CD14-positive monocyte (primary cell): ENCODE measurements around the gene CCDC159. TPM values are rescaled to one million over a fixed set of nuclear protein-coding genes. Genes with fewer than 3 reads are reported as not detected.
A peak's percentile ranks its signal among the peaks of the same experiment; 100 is the strongest.

Source experiments
- DNase-seq, 3 donors: peaks; one replicate each; pipeline ENCODE4 v3.0.0-alpha.2; 2011 to 2022
- H2AFZ ChIP-seq: 2 replicates; pipeline ENCODE4 v1.6.0; 2012; ENCODE audit warnings: mild to moderate bottlenecking, low read depth, low read length, inconsistent platforms; ENCODE audit not compliant: insufficient read depth, poor library complexity, severe bottlenecking
- H3K27ac ChIP-seq, 2 donors: 1 replicate in 1 of 2; 2 replicates in 1 of 2; pipeline ENCODE4 v1.5.1; 2012 to 2013; ENCODE audit warnings: low read length in 2 of 2, control low read depth in 1 of 2, inconsistent platforms in 1 of 2, low read depth in 1 of 2, mild to moderate bottlenecking in 1 of 2
- H3K27me3 ChIP-seq, 2 donors: one replicate each; pipeline versions ENCODE4 v1.6.0 to v1.6.1; 2011 to 2013; ENCODE audit warnings: low read length in 2 of 2; ENCODE audit not compliant: control insufficient read depth in 2 of 2, insufficient read depth in 2 of 2
- H3K36me3 ChIP-seq, 2 donors: replicated peaks in 1 of 2; 1 replicate in 1 of 2; 2 replicates in 1 of 2; pipeline versions ENCODE4 v1.5.1 to v1.6.1; 2012 to 2013; ENCODE audit warnings: low read length in 2 of 2, control low read depth in 1 of 2, inconsistent platforms in 1 of 2, mild to moderate bottlenecking in 1 of 2; ENCODE audit not compliant: insufficient read depth in 2 of 2, control insufficient read depth in 1 of 2
- H3K4me1 ChIP-seq, 2 donors: 1 replicate in 1 of 2; 2 replicates in 1 of 2; pipeline versions ENCODE4 v1.5.1 to v1.6.1; 2012 to 2013; ENCODE audit warnings: low read length in 2 of 2, control low read depth in 1 of 2, inconsistent platforms in 1 of 2, mild to moderate bottlenecking in 1 of 2, moderate library complexity in 1 of 2; ENCODE audit not compliant: insufficient read depth in 2 of 2, control insufficient read depth in 1 of 2
- H3K4me2 ChIP-seq: replicated peaks from 2 replicates; pipeline ENCODE3; 2012; ENCODE audit warnings: low read length, moderate library complexity, mild to moderate bottlenecking; ENCODE audit not compliant: poor library complexity, severe bottlenecking; ENCODE audit errors: extremely low read depth
- H3K4me3 ChIP-seq, 3 experiments: fragments of 200-600 bp in 1 of 3; sonication (generic) in 1 of 3; replicated peaks in 1 of 3; 1 replicate in 2 of 3; 2 replicates in 1 of 3; pipeline ENCODE4 v1.5.1; 2011 to 2013; ENCODE audit warnings: low read length in 3 of 3, mild to moderate bottlenecking in 3 of 3, control low read depth in 2 of 3, low read depth in 2 of 3, inconsistent platforms in 1 of 3, moderate library complexity in 1 of 3
- H3K79me2 ChIP-seq: 2 replicates; pipeline ENCODE4 v1.6.0; 2012; ENCODE audit warnings: mild to moderate bottlenecking, control low read depth, inconsistent platforms, low read length, moderate library complexity; ENCODE audit not compliant: insufficient read depth
- H3K9ac ChIP-seq: 2 replicates; pipeline ENCODE4 v1.6.0; 2017; ENCODE audit warnings: low read length, mild to moderate bottlenecking; ENCODE audit not compliant: insufficient read depth, poor library complexity, severe bottlenecking
- H3K9me3 ChIP-seq, 2 donors: replicated peaks in 1 of 2; 1 replicate in 1 of 2; 2 replicates in 1 of 2; pipeline versions ENCODE4 v1.5.1 to v1.6.1; 2012 to 2013; ENCODE audit warnings: low read length in 2 of 2, control low read depth in 1 of 2; ENCODE audit not compliant: control insufficient read depth in 1 of 2, insufficient read depth in 1 of 2
- H4K20me1 ChIP-seq: 2 replicates; pipeline ENCODE4 v1.6.0; 2012; ENCODE audit warnings: mild to moderate bottlenecking, low read length, control low read depth, moderate library complexity; ENCODE audit not compliant: insufficient read depth
- H3K27ac Mint-ChIP-seq, 7 donors: one replicate each; pipeline ENCODE4 v1.8.0; 2020; ENCODE audit warnings: mild to moderate bottlenecking in 7 of 7, mixed read lengths in 7 of 7, moderate library complexity in 6 of 7, inconsistent platforms in 2 of 7
- H3K27me3 Mint-ChIP-seq, 3 donors: one replicate each; pipeline ENCODE4 v1.8.0; 2021 to 2022; ENCODE audit warnings: low read depth in 3 of 3, mild to moderate bottlenecking in 3 of 3, mixed read lengths in 3 of 3, moderate library complexity in 3 of 3, inconsistent platforms in 1 of 3
- H3K36me3 Mint-ChIP-seq, 2 donors: one replicate each; pipeline ENCODE4 v1.8.0; 2020; ENCODE audit warnings: mixed read lengths in 2 of 2, inconsistent platforms in 1 of 2, mild to moderate bottlenecking in 1 of 2
- H3K4me1 Mint-ChIP-seq: one replicate; pipeline ENCODE4 v1.8.0; 2020; ENCODE audit warnings: mild to moderate bottlenecking, mixed read lengths
- H3K4me3 Mint-ChIP-seq, 2 donors: one replicate each; pipeline ENCODE4 v1.8.0; 2020; ENCODE audit warnings: mild to moderate bottlenecking in 2 of 2, mixed read lengths in 2 of 2, moderate library complexity in 1 of 2
- H3K9me3 Mint-ChIP-seq, 7 donors: one replicate each; pipeline ENCODE4 v1.8.0; 2020 to 2022; ENCODE audit warnings: mixed read lengths in 7 of 7, mild to moderate bottlenecking in 6 of 7, moderate library complexity in 6 of 7, inconsistent platforms in 2 of 7
- CTCF ChIP-seq: fragments of 200-600 bp; IDR thresholded peaks from one replicate; pipeline ENCODE4 v1.8.0; 2022; ENCODE audit warnings: antibody characterized with exemption, mild to moderate bottlenecking
- WGBS: methylation state at CpG from one replicate; pipeline ENCODE4 v1.1.5; 2013; ENCODE audit warnings: missing lambda C conversion rate; ENCODE audit not compliant: insufficient coverage; 5-methylcytosine and 5-hydroxymethylcytosine counted together
- intact Hi-C, 2 donors: fragments of 100-400 bp; cut with micrococcal nuclease; formaldehyde crosslinking; loops; one replicate each; pipeline versions ENCODE4 v1.15.0 to v1.15.1; 2023
- polyA plus RNA-seq, 3 donors: library from polyadenylated mRNA; depleted of rRNA in 1 of 3; unstranded in 2 of 3; stranded (reverse) in 1 of 3; fragments of 300-500 nt in 2 of 3; fragments of >200 nt in 1 of 3; fragmentation: Illumina TruSeq in 2 of 3; gene quantifications; 1 replicate in 2 of 3; 2 replicates in 1 of 3; pipeline ENCODE4 v1.2.3, GENCODE V29; 2012 to 2021

CCDC159 gene
- polyA plus RNA-seq, 3 donors: 37.1 to 374 (median 38.3) TPM

- H2AFZ ChIP-seq: no peak overlapping the region
- H3K9ac ChIP-seq: no peak overlapping the region
- peaks cover 19% of the 10 kb centered on the region for H4K20me1 ChIP-seq
- Mint-ChIP-seq H3K4me3 (no peak overlapping the region), H3K36me3 (peaks cover 6 to 28% of the 10 kb centered on the region in 2 donors), H3K27me3 (peaks cover 0 to 3% (median 0%) of the 10 kb centered on the region in 3 donors), H3K4me1 (peaks cover 51% of the 10 kb centered on the region), H3K9me3 (no peaks in the 10 kb centered on the region), H3K27ac (peak overlapping the region in 2 of 7 donors; percentile 3 to 52)
- no peak overlapping the region for H3K27ac ChIP-seq
- H3K4me1 ChIP-seq: peaks cover 55 to 71% of the 10 kb centered on the region in 2 donors
- no CpG with 5 or more reads among the region's 3 CpGs for WGBS
- intact Hi-C loops: no loop called here
- peaks cover 71% of the 10 kb centered on the region for H3K79me2 ChIP-seq
- H3K36me3 ChIP-seq: peaks cover 2 to 14% of the 10 kb centered on the region in 2 donors
- TF ChIP-seq CTCF: no peak
- H3K4me3 ChIP-seq: no peak overlapping the region
- H3K4me2 ChIP-seq: no peak overlapping the region
- no peak for DNase-seq
- H3K9me3 ChIP-seq: peaks cover 0 to 6% of the 10 kb centered on the region in 2 donors
- no peaks in the 10 kb centered on the region for H3K27me3 ChIP-seq
Observed at GRCh38 chr19:11342429-11342828, 3.9 kb upstream of the CCDC159 start.

- Histone ChIP-seq H4K20me1 (no peaks in the 10 kb centered on the region), H3K27me3 (no peaks in the 10 kb centered on the region), H3K4me2 (peak overlapping the region; percentile 82), H3K4me1 (peaks cover 35 to 51% of the 10 kb centered on the region in 2 donors), H2AFZ (peak overlapping the region; percentile 76), H3K79me2 (peaks cover 50% of the 10 kb centered on the region), H3K9ac (peak overlapping the region; percentile 91), H3K9me3 (peaks cover 4 to 17% of the 10 kb centered on the region in 2 donors), H3K27ac (peak overlapping the region; percentile 91 to 98), H3K36me3 (peaks cover 2 to 30% of the 10 kb centered on the region in 2 donors), H3K4me3 (peak overlapping the region; percentile 80 to 91 (median 85))
- TF ChIP-seq CTCF: no peak
- intact Hi-C loops: loop anchor here in 1 of 2 donors (2.0 kb wide), 1 partner anchor 50 kb away; no protein-coding TSS in a partner anchor
- 41% methylated on average over 9 of the region's 15 CpGs for WGBS
- no peak for DNase-seq
- Mint-ChIP-seq H3K9me3 (peaks cover 9 to 12% (median 10%) of the 10 kb centered on the region in 7 donors), H3K4me3 (peak overlapping the region; percentile 92 to 95), H3K4me1 (peaks cover 38% of the 10 kb centered on the region), H3K36me3 (peaks cover 17 to 36% of the 10 kb centered on the region in 2 donors), H3K27ac (peak overlapping the region; percentile 97 to 99 (median 98)), H3K27me3 (peaks cover 0 to 2% (median 0%) of the 10 kb centered on the region in 3 donors)
Observed at GRCh38 chr19:11345122-11345803, 1.1 kb upstream of the CCDC159 start.
